HCT116 (cell line): ENCODE measurements around the gene TRIM4. TPM values are rescaled to one million over a fixed set of nuclear protein-coding genes. Genes with fewer than 3 reads are reported as not detected.

Experiments used
- ATAC-seq: fragments of 200-7000 bp; cut with Tn5 transposase; 2 replicates; pipeline ENCODE4 v1.9.1; 2020; ENCODE audit warnings: mild to moderate bottlenecking, moderate library complexity
- BruUV-seq: library from RNA; stranded (reverse); fragments of 400-500 nt; replicated peaks from 2 replicates; lab custom pipeline; 2021; lab: Mats Ljungman, UMichigan
- CTCF ChIA-PET: fragments of 300-600 bp; sonication (Branson Sonifier 250); formaldehyde crosslinking; loops from one replicate; lab custom pipeline; 2021; ENCODE audit warnings: antibody characterized with exemption; lab: Charles Lee
- POLR2A ChIA-PET: fragments of 300-600, 350-600 bp; sonication (Branson Sonifier 250); formaldehyde crosslinking; loops from one replicate; lab custom pipeline; 2021; ENCODE audit warnings: antibody characterized with exemption; lab: Charles Lee
- RAD21 ChIA-PET, 2 experiments: fragments of 300-600 bp; sonication (Branson Sonifier 250); formaldehyde crosslinking; loops; one replicate each; lab custom pipeline; 2023; ENCODE audit warnings: low total read pairs in 2 of 2; ENCODE audit not compliant: uncharacterized antibody in 2 of 2, unreplicated experiment in 2 of 2, low non-redundant PET in 1 of 2; lab: Charles Lee
- DNase-seq: peaks from one replicate; pipeline ENCODE4 v3.0.0-alpha.2; 2010; ENCODE audit warnings: low read depth, low spot score
- H2AFZ ChIP-seq: fragments of 200-600 bp; shearing (Covaris generic), sonication (generic); 2 replicates; pipeline ENCODE4 v1.6.1; 2017; ENCODE audit warnings: low read depth, mixed run types, mixed read lengths, antibody characterized with exemption, low read length; ENCODE audit not compliant: poor library complexity, severe bottlenecking
- H3K27ac ChIP-seq: 2 replicates; pipeline ENCODE4 v1.5.1; 2012; ENCODE audit warnings: low read depth, low read length
- H3K27me3 ChIP-seq: fragments of 200-600 bp; sonication (generic); 2 replicates; pipeline ENCODE4 v1.6.1; 2016; ENCODE audit warnings: mixed run types, low read length, mixed read lengths; ENCODE audit not compliant: insufficient read depth
- H3K36me3 ChIP-seq, 2 experiments: fragments of 200-500 bp in 1 of 2; fragments of 200-600 bp in 1 of 2; sonication (Bioruptor generic) in 1 of 2; sonication (generic) in 1 of 2; 2 replicates each; pipeline versions ENCODE4 v1.5.1 to v1.6.1; 2014 to 2016; ENCODE audit warnings: low read length in 2 of 2, inconsistent platforms in 1 of 2, mixed read lengths in 1 of 2, mixed run types in 1 of 2; ENCODE audit not compliant: insufficient read depth in 2 of 2, control insufficient read depth in 1 of 2
- H3K4me1 ChIP-seq, 2 experiments: fragments of 200-600 bp in 1 of 2; sonication (generic) in 1 of 2; 2 replicates each; pipeline versions ENCODE4 v1.5.1 to v1.6.1; 2012 to 2017; ENCODE audit warnings: low read length in 2 of 2, inconsistent platforms in 1 of 2, mild to moderate bottlenecking in 1 of 2, mixed read lengths in 1 of 2, mixed run types in 1 of 2, moderate library complexity in 1 of 2; ENCODE audit not compliant: insufficient read depth in 2 of 2, control insufficient read depth in 1 of 2
- H3K4me2 ChIP-seq: fragments of 200-600 bp; sonication (generic); 2 replicates; pipeline ENCODE4 v1.6.1; 2017; ENCODE audit warnings: mixed run types, low read length, mixed read lengths
- H3K4me3 ChIP-seq, 2 experiments: fragments of 200-600 bp in 1 of 2; sonication (generic) in 1 of 2; replicated peaks in 1 of 2; 2 replicates each; pipeline ENCODE4 v1.5.1; 2011 to 2016; ENCODE audit warnings: low read length in 2 of 2, control low read depth in 1 of 2, low read depth in 1 of 2, mild to moderate bottlenecking in 1 of 2, mixed read lengths in 1 of 2, mixed run types in 1 of 2
- H3K79me2 ChIP-seq: fragments of 200-600 bp; sonication (generic); 2 replicates; pipeline ENCODE4 v1.6.1; 2017; ENCODE audit warnings: mild to moderate bottlenecking, mixed run types, low read length, moderate library complexity, mixed read lengths; ENCODE audit not compliant: insufficient read depth
- H3K9ac ChIP-seq: fragments of 200-600 bp; sonication (generic); 2 replicates; pipeline ENCODE4 v1.6.1; 2016; ENCODE audit warnings: low read length, mixed read lengths
- H3K9me2 ChIP-seq: fragments of 200-600 bp; sonication (generic), shearing (Covaris generic); 2 replicates; pipeline ENCODE4 v1.6.1; 2017; ENCODE audit warnings: mixed run types, mild to moderate bottlenecking, moderate library complexity; ENCODE audit not compliant: insufficient read depth
- H3K9me3 ChIP-seq, 2 experiments: fragments of 200-500 bp in 1 of 2; fragments of 200-600 bp in 1 of 2; sonication (Bioruptor generic) in 1 of 2; sonication (generic) in 1 of 2; 2 replicates each; pipeline ENCODE4 v1.6.1; 2014 to 2017; ENCODE audit warnings: low read length in 2 of 2, mixed read lengths in 2 of 2, inconsistent platforms in 1 of 2, low read depth in 1 of 2, mild to moderate bottlenecking in 1 of 2, mixed run types in 1 of 2, moderate library complexity in 1 of 2; ENCODE audit not compliant: control insufficient read depth in 1 of 2, insufficient read depth in 1 of 2
- H4K20me1 ChIP-seq: fragments of 200-600 bp; sonication (generic), shearing (Covaris generic); 2 replicates; pipeline ENCODE4 v1.6.1; 2017; ENCODE audit warnings: mixed run types, mild to moderate bottlenecking, moderate library complexity; ENCODE audit not compliant: insufficient read depth
- CBX3 ChIP-seq: IDR thresholded peaks from 2 replicates; pipeline ENCODE4 v1.6.1; 2012; ENCODE audit warnings: low read depth
- EGR1 ChIP-seq: IDR thresholded peaks from 2 replicates; pipeline ENCODE4 v1.6.1; 2012; ENCODE audit warnings: low read depth
- ELF1 ChIP-seq: IDR thresholded peaks from 2 replicates; pipeline ENCODE4 v1.6.1; 2012; ENCODE audit warnings: low read depth, borderline replicate concordance
- EZH2 ChIP-seq: fragments of 200-600 bp; sonication (generic); IDR thresholded peaks from 2 replicates; pipeline ENCODE4 v1.6.1; 2017; ENCODE audit warnings: antibody characterized with exemption, mixed run types
- FOSL1 ChIP-seq: IDR thresholded peaks from 2 replicates; pipeline ENCODE4 v1.6.1; 2012; ENCODE audit warnings: low read depth
- JUND ChIP-seq: IDR thresholded peaks from 2 replicates; pipeline ENCODE4 v1.6.1; 2012
- POLR2A ChIP-seq: IDR thresholded peaks from 2 replicates; pipeline ENCODE4 v1.7.0; 2011; ENCODE audit warnings: borderline replicate concordance; ENCODE audit not compliant: insufficient read depth, insufficient read length; ENCODE audit errors: extremely low read depth
- POLR2AphosphoS5 ChIP-seq: IDR thresholded peaks from 2 replicates; pipeline ENCODE4 v1.6.1; 2011; ENCODE audit warnings: mild to moderate bottlenecking, low read depth, low read length, moderate library complexity
- RAD21 ChIP-seq: IDR thresholded peaks from 2 replicates; pipeline ENCODE4 v1.6.1; 2012; ENCODE audit warnings: low read depth, mild to moderate bottlenecking
- SIN3A ChIP-seq: IDR thresholded peaks from 2 replicates; pipeline ENCODE4 v1.6.1; 2012; ENCODE audit warnings: low read depth
- SP1 ChIP-seq: IDR thresholded peaks from 2 replicates; pipeline ENCODE4 v1.6.1; 2012; ENCODE audit warnings: low read depth
- SRF ChIP-seq: IDR thresholded peaks from 2 replicates; pipeline ENCODE4 v1.6.1; 2012; ENCODE audit warnings: low read depth
- TCF7L2 ChIP-seq: IDR thresholded peaks from 2 replicates; pipeline ENCODE4 v1.7.0; 2011; ENCODE audit warnings: borderline replicate concordance, inconsistent platforms; ENCODE audit not compliant: insufficient read depth, insufficient read length; ENCODE audit errors: extremely low read depth
- ZFX ChIP-seq: fragments of 450-650 bp; IDR thresholded peaks from 2 replicates; pipeline ENCODE4 v1.6.1; 2017
- ZNF274 ChIP-seq: fragments of 200-500 bp; sonication (Bioruptor generic); IDR thresholded peaks from 2 replicates; pipeline ENCODE4 v1.6.1; 2014; ENCODE audit warnings: mild to moderate bottlenecking, low read depth, low read length, inconsistent platforms
- intact Hi-C: fragments of 100-400 bp; cut with micrococcal nuclease; formaldehyde crosslinking; loops from 2 replicates; pipeline ENCODE4 v1.10.0; 2022
- total RNA-seq: library from RNA; stranded (reverse); gene quantifications from one replicate; pipeline ENCODE4 v1.2.1, GENCODE V29; 2021; ENCODE audit not compliant: unreplicated experiment
- TF ChIP-seq, protein P1 (sequence below), 3 experiments: fragments of 200-600 bp in 1 of 3; sonication (generic) in 1 of 3; IDR thresholded peaks in 2 of 3; conservative IDR thresholded peaks in 1 of 3; 2 replicates each; pipeline ENCODE4 v1.5.1; 2012 to 2017; ENCODE audit warnings: low read depth in 2 of 3, low read length in 2 of 3, antibody characterized with exemption in 1 of 3, borderline replicate concordance in 1 of 3, control low read depth in 1 of 3, mild to moderate bottlenecking in 1 of 3, mixed read lengths in 1 of 3, mixed run types in 1 of 3, moderate library complexity in 1 of 3; ENCODE audit not compliant: insufficient read depth in 1 of 3
- TF ChIP-seq, protein P2 (sequence below): IDR thresholded peaks from 2 replicates; pipeline ENCODE4 v1.6.1; 2012
- TF ChIP-seq, protein P3 (sequence below): IDR thresholded peaks from 2 replicates; pipeline ENCODE4 v1.6.1; 2011; ENCODE audit warnings: mild to moderate bottlenecking, low read length, moderate library complexity; ENCODE audit not compliant: insufficient replicate concordance; ENCODE audit errors: extremely low read depth
- TF ChIP-seq, protein P4 (sequence below): IDR thresholded peaks from 2 replicates; pipeline ENCODE4 v1.6.1; 2012; ENCODE audit warnings: low read depth

Gene TRIM4
- total RNA-seq, 1 experiment from 2014 or later = 25.1 TPM

DNA sequence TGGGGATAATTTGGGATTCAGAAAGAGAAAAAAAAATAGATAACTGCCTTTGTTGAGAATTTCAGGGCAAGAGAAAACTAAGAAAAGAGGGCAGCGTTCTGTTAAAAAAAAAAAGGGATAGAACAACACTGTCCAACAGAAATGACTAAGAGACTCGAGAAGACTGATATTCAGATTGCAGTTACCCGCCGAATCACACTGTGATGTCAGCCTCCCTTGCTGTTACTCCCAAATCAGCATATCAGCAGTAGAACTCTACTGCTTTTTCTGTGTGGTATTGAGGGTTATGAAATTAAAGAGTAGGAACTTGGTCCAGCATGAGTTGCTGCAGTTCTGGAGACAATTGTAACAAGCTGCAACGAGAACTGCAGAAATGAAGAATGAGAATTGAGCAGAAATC lies 8.2 kb upstream of the TRIM4 start:
- H3K36me3 ChIP-seq = no peaks in the 10 kb centered on the region
- ChIA-PET POLR2A (no interaction called here), CTCF (no interaction called here), RAD21 (no interaction called here)
- TF ChIP-seq POLR2A = no peak
- TF ChIP-seq, protein P1, sequence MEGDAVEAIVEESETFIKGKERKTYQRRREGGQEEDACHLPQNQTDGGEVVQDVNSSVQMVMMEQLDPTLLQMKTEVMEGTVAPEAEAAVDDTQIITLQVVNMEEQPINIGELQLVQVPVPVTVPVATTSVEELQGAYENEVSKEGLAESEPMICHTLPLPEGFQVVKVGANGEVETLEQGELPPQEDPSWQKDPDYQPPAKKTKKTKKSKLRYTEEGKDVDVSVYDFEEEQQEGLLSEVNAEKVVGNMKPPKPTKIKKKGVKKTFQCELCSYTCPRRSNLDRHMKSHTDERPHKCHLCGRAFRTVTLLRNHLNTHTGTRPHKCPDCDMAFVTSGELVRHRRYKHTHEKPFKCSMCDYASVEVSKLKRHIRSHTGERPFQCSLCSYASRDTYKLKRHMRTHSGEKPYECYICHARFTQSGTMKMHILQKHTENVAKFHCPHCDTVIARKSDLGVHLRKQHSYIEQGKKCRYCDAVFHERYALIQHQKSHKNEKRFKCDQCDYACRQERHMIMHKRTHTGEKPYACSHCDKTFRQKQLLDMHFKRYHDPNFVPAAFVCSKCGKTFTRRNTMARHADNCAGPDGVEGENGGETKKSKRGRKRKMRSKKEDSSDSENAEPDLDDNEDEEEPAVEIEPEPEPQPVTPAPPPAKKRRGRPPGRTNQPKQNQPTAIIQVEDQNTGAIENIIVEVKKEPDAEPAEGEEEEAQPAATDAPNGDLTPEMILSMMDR (IDR thresholded peaks at IDR 0.05 in 2 of 3, conservative IDR thresholded peaks at IDR 0.05 in 1 of 3; ENCODE audit: borderline replicate concordance in 1 of 3, insufficient read depth in 1 of 3, low read depth in 2 of 3, low read length in 2 of 3) = no peak
- TF ChIP-seq, protein P2, sequence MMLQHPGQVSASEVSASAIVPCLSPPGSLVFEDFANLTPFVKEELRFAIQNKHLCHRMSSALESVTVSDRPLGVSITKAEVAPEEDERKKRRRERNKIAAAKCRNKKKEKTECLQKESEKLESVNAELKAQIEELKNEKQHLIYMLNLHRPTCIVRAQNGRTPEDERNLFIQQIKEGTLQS = no peak
- TF ChIP-seq FOSL1 = no peak
- TF ChIP-seq, protein P3, sequence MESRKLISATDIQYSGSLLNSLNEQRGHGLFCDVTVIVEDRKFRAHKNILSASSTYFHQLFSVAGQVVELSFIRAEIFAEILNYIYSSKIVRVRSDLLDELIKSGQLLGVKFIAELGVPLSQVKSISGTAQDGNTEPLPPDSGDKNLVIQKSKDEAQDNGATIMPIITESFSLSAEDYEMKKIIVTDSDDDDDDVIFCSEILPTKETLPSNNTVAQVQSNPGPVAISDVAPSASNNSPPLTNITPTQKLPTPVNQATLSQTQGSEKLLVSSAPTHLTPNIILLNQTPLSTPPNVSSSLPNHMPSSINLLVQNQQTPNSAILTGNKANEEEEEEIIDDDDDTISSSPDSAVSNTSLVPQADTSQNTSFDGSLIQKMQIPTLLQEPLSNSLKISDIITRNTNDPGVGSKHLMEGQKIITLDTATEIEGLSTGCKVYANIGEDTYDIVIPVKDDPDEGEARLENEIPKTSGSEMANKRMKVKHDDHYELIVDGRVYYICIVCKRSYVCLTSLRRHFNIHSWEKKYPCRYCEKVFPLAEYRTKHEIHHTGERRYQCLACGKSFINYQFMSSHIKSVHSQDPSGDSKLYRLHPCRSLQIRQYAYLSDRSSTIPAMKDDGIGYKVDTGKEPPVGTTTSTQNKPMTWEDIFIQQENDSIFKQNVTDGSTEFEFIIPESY = no peak
- no peak for TF ChIP-seq JUND
- no peak for TF ChIP-seq CBX3
- TF ChIP-seq ZNF274 = no peak
- no peak for TF ChIP-seq SRF
- no peak for TF ChIP-seq EZH2
- no peak for TF ChIP-seq EGR1
- TF ChIP-seq ZFX = no peak
- TF ChIP-seq, protein P4, sequence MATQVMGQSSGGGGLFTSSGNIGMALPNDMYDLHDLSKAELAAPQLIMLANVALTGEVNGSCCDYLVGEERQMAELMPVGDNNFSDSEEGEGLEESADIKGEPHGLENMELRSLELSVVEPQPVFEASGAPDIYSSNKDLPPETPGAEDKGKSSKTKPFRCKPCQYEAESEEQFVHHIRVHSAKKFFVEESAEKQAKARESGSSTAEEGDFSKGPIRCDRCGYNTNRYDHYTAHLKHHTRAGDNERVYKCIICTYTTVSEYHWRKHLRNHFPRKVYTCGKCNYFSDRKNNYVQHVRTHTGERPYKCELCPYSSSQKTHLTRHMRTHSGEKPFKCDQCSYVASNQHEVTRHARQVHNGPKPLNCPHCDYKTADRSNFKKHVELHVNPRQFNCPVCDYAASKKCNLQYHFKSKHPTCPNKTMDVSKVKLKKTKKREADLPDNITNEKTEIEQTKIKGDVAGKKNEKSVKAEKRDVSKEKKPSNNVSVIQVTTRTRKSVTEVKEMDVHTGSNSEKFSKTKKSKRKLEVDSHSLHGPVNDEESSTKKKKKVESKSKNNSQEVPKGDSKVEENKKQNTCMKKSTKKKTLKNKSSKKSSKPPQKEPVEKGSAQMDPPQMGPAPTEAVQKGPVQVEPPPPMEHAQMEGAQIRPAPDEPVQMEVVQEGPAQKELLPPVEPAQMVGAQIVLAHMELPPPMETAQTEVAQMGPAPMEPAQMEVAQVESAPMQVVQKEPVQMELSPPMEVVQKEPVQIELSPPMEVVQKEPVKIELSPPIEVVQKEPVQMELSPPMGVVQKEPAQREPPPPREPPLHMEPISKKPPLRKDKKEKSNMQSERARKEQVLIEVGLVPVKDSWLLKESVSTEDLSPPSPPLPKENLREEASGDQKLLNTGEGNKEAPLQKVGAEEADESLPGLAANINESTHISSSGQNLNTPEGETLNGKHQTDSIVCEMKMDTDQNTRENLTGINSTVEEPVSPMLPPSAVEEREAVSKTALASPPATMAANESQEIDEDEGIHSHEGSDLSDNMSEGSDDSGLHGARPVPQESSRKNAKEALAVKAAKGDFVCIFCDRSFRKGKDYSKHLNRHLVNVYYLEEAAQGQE = no peak
- no peak for TF ChIP-seq SIN3A
- no peak for TF ChIP-seq TCF7L2
- no peak for TF ChIP-seq RAD21
- no peak for TF ChIP-seq POLR2AphosphoS5
- TF ChIP-seq SP1 = no peak
- no peak for TF ChIP-seq ELF1
- intact Hi-C loops = no loop called here
- H3K9me2 ChIP-seq = no peaks in the 10 kb centered on the region
- no peaks in the 10 kb centered on the region for H3K9me3 ChIP-seq
- H3K27me3 ChIP-seq = peaks cover 20% of the 10 kb centered on the region; the same call in 1 of the 2 replicates
- H3K27ac ChIP-seq = no peak overlapping the region
- no TSS peak for BruUV-seq
- no peaks in the 10 kb centered on the region for H3K79me2 ChIP-seq
- H4K20me1 ChIP-seq = no peaks in the 10 kb centered on the region
- no peak overlapping the region for H2AFZ ChIP-seq
- DNase-seq (no peak), ATAC-seq (no peak)
- H3K4me2 ChIP-seq = no peak overlapping the region
- peaks cover 7 to 14% of the 10 kb centered on the region in 2 experiments; a peak in 3 of 4 replicates for H3K4me1 ChIP-seq
- no peak overlapping the region for H3K9ac ChIP-seq
- H3K4me3 ChIP-seq = no peak overlapping the region
